ENCODE results near the gene INPP5A.
"Not testable (repeated sequence)": the region's sequence is repeated elsewhere in the genome, so short reads cannot be mapped to it uniquely, and the experiment has no call there.

INPP5A gene

DNA sequence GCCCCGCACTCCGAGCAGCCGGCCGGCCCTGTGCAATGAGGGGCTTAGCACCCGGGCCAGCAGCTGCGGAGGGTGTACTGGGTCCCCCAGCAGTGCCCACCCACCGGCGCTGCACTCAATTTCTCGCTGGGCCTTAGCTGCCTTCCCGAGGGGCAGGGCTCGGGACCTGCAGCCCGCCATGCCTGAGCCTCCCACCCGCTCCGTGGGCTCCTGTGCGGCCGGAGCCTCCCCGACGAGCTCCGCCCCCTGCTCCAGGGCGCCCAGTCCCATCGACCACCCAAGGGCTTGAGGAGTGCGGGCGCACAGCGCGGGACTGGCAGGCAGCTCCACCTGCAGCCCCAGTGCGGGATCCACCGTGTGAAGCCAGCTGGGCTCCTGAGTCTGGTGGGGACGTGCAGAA is 143.2 kb downstream of the INPP5A start:
- not testable (repeated sequence) for H3K36me3 ChIP-seq (ENCODE audit: control insufficient read depth, insufficient read depth, low read length); H2BK120ac ChIP-seq (ENCODE audit: low read depth, low read length); H3K79me2 ChIP-seq (ENCODE audit: control insufficient read depth, insufficient read depth, low read length); H4K5ac ChIP-seq (ENCODE audit: low read length); H2AK5ac ChIP-seq (ENCODE audit: low read length); H3K79me1 ChIP-seq (ENCODE audit: low read length); H3K4me1 ChIP-seq (ENCODE audit: control insufficient read depth, low read depth, low read length); H3K23ac ChIP-seq (ENCODE audit: low read length); H3K4me2 ChIP-seq (ENCODE audit: low read length); H2BK15ac ChIP-seq (replicated peaks; ENCODE audit: low read depth); H3K56ac ChIP-seq (ENCODE audit: low read length); H3K4ac ChIP-seq (ENCODE audit: low read depth, low read length); DNase-seq; H3K9ac ChIP-seq (ENCODE audit: low read length); H3K4me3 ChIP-seq (ENCODE audit: low read length); H2BK5ac ChIP-seq (ENCODE audit: low read length); H3K18ac ChIP-seq (ENCODE audit: low read length); H3K27me3 ChIP-seq (ENCODE audit: insufficient read depth, low read length, poor library complexity); H3K27ac ChIP-seq (ENCODE audit: low read depth, low read length); H4K8ac ChIP-seq (ENCODE audit: low read depth, low read length)
- no CpG with 5 or more reads among the region's 28 CpGs for WGBS (ENCODE audit: extremely low coverage, insufficient coverage, low lambda C conversion rate)

- Histone ChIP-seq H3K79me1 (ENCODE audit: low read length) (no peaks in the 10 kb centered on the region), H2BK120ac (ENCODE audit: low read depth, low read length) (no peak overlapping the region), H3K23ac (ENCODE audit: low read length) (no peak overlapping the region), H3K79me2 (ENCODE audit: control insufficient read depth, insufficient read depth, low read length) (no peaks in the 10 kb centered on the region), H3K4me1 (ENCODE audit: control insufficient read depth, low read depth, low read length) (no peaks in the 10 kb centered on the region), H3K4me3 (ENCODE audit: low read length) (no peak overlapping the region), H2AK5ac (ENCODE audit: low read length) (no peak overlapping the region), H2BK5ac (ENCODE audit: low read length) (no peak overlapping the region), H3K4me2 (ENCODE audit: low read length) (no peak overlapping the region), H3K36me3 (ENCODE audit: control insufficient read depth, insufficient read depth, low read length) (no peaks in the 10 kb centered on the region), H3K27me3 (ENCODE audit: insufficient read depth, low read length, poor library complexity) (no peaks in the 10 kb centered on the region), H3K27ac (ENCODE audit: low read depth, low read length) (no peak overlapping the region), H3K4ac (ENCODE audit: low read depth, low read length) (no peak overlapping the region), H3K18ac (ENCODE audit: low read length) (no peak overlapping the region), H4K8ac (ENCODE audit: low read depth, low read length) (no peak overlapping the region), H3K9ac (ENCODE audit: low read length) (no peak overlapping the region), H2BK15ac (replicated peaks; ENCODE audit: low read depth) (no peak overlapping the region), H4K5ac (ENCODE audit: low read length) (no peak overlapping the region), H3K56ac (ENCODE audit: low read length) (no peak overlapping the region)
- no peak for DNase-seq
- WGBS (ENCODE audit: extremely low coverage, insufficient coverage, low lambda C conversion rate): no CpG with 5 or more reads among the region's 25 CpGs
Measured at GRCh38 chr10:132681858-132682755, 144.5 kb downstream of the INPP5A start.

- no peak overlapping the region for H3K4me3 ChIP-seq (ENCODE audit: low read length)
- H3K23ac ChIP-seq (ENCODE audit: low read length): no peak overlapping the region
- no peaks in the 10 kb centered on the region for H3K4me1 ChIP-seq (ENCODE audit: control insufficient read depth, low read depth, low read length)
- no peak overlapping the region for H3K9ac ChIP-seq (ENCODE audit: low read length)
- no peak overlapping the region for H2BK5ac ChIP-seq (ENCODE audit: low read length)
- no peak overlapping the region for H4K8ac ChIP-seq (ENCODE audit: low read depth, low read length)
- no peak for DNase-seq
- no CpG with 5 or more reads among the region's 12 CpGs for WGBS (ENCODE audit: extremely low coverage, insufficient coverage, low lambda C conversion rate)
- H3K27ac ChIP-seq (ENCODE audit: low read depth, low read length): no peak overlapping the region
- no peak overlapping the region for H3K56ac ChIP-seq (ENCODE audit: low read length)
- no peak overlapping the region for H2AK5ac ChIP-seq (ENCODE audit: low read length)
- no peak overlapping the region for H2BK15ac ChIP-seq (replicated peaks; ENCODE audit: low read depth)
- H3K79me1 ChIP-seq (ENCODE audit: low read length): no peaks in the 10 kb centered on the region
- no peak overlapping the region for H3K18ac ChIP-seq (ENCODE audit: low read length)
- H2BK120ac ChIP-seq (ENCODE audit: low read depth, low read length): no peak overlapping the region
- H3K4me2 ChIP-seq (ENCODE audit: low read length): no peak overlapping the region
- no peaks in the 10 kb centered on the region for H3K36me3 ChIP-seq (ENCODE audit: control insufficient read depth, insufficient read depth, low read length)
- no peak overlapping the region for H3K4ac ChIP-seq (ENCODE audit: low read depth, low read length)
- H3K27me3 ChIP-seq (ENCODE audit: insufficient read depth, low read length, poor library complexity): no peaks in the 10 kb centered on the region
- no peak overlapping the region for H4K5ac ChIP-seq (ENCODE audit: low read length)
- H3K79me2 ChIP-seq (ENCODE audit: control insufficient read depth, insufficient read depth, low read length): no peaks in the 10 kb centered on the region
Measured at GRCh38 chr10:132684164-132684891, 146.7 kb downstream of the INPP5A start.

GRCh38 chr10:132685101-132685891 is 147.7 kb downstream of the INPP5A start:
- no peak overlapping the region for H2BK15ac ChIP-seq (replicated peaks; ENCODE audit: low read depth)
- DNase-seq: no peak
- no peak overlapping the region for H3K18ac ChIP-seq (ENCODE audit: low read length)
- no CpG with 5 or more reads among the region's 32 CpGs for WGBS (ENCODE audit: extremely low coverage, insufficient coverage, low lambda C conversion rate)
- no peak overlapping the region for H3K56ac ChIP-seq (ENCODE audit: low read length)
- no peak overlapping the region for H2BK120ac ChIP-seq (ENCODE audit: low read depth, low read length)
- H2BK5ac ChIP-seq (ENCODE audit: low read length): no peak overlapping the region
- no peak overlapping the region for H3K4ac ChIP-seq (ENCODE audit: low read depth, low read length)
- H3K23ac ChIP-seq (ENCODE audit: low read length): no peak overlapping the region
- no peak overlapping the region for H2AK5ac ChIP-seq (ENCODE audit: low read length)
- H4K8ac ChIP-seq (ENCODE audit: low read depth, low read length): no peak overlapping the region
- H3K79me1 ChIP-seq (ENCODE audit: low read length): no peaks in the 10 kb centered on the region
- no peak overlapping the region for H3K4me2 ChIP-seq (ENCODE audit: low read length)
- no peak overlapping the region for H4K5ac ChIP-seq (ENCODE audit: low read length)
- H3K36me3 ChIP-seq (ENCODE audit: control insufficient read depth, insufficient read depth, low read length): no peaks in the 10 kb centered on the region
- no peaks in the 10 kb centered on the region for H3K4me1 ChIP-seq (ENCODE audit: control insufficient read depth, low read depth, low read length)
- no peaks in the 10 kb centered on the region for H3K27me3 ChIP-seq (ENCODE audit: insufficient read depth, low read length, poor library complexity)
- H3K27ac ChIP-seq (ENCODE audit: low read depth, low read length): no peak overlapping the region
- no peak overlapping the region for H3K9ac ChIP-seq (ENCODE audit: low read length)
- no peak overlapping the region for H3K4me3 ChIP-seq (ENCODE audit: low read length)
- H3K79me2 ChIP-seq (ENCODE audit: control insufficient read depth, insufficient read depth, low read length): no peaks in the 10 kb centered on the region

DNA sequence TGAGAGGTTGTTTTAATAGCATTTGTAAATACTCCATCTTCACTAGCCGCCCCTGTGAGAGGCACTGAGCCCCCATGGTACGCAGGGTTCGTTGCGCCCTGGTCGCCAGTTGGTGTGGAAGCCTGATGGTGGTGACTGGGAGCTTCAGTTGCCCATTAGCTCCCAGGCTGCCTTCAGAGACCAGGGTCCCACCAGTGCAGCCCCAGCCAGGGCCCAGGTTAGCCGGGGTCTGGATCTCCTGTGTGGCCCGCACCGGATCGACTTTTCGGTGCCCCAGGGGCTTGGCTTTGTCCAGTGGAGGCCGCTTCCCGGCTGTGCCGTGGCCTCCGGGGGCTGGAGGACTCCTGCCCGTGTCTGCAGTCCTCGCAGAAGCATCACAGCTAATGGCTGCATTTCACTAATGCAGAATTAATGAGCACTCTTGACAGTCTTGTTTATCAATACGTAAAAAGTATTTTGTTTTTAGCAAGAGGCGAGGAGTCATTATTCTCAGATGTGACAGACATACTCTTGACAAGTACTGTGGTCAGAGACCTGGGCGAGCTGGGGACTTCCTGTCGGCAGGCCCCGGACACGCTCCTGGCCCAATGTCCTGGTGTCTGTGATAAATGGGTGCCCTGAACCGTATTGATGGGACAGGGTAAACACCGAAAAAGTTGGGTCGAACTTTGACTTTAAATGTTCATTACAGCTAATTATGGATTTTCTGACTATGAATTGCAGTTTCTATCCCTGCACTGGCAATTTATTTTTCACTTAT is 148.5 kb downstream of the INPP5A start:
- H3K27ac ChIP-seq (ENCODE audit: low read depth, low read length): no peak overlapping the region
- no peak for DNase-seq

More for the DNA sequence above, 148.5 kb downstream of the INPP5A start:
- Histone ChIP-seq H3K9ac (ENCODE audit: low read length) (no peak overlapping the region), H3K36me3 (ENCODE audit: control insufficient read depth, insufficient read depth, low read length) (no peaks in the 10 kb centered on the region), H3K18ac (ENCODE audit: low read length) (no peak overlapping the region), H4K5ac (ENCODE audit: low read length) (no peak overlapping the region), H3K4me2 (ENCODE audit: low read length) (no peak overlapping the region), H3K23ac (ENCODE audit: low read length) (no peak overlapping the region), H2BK120ac (ENCODE audit: low read depth, low read length) (no peak overlapping the region), H2BK5ac (ENCODE audit: low read length) (no peak overlapping the region), H3K79me1 (ENCODE audit: low read length) (no peaks in the 10 kb centered on the region), H3K27me3 (ENCODE audit: insufficient read depth, low read length, poor library complexity) (no peaks in the 10 kb centered on the region), H3K79me2 (ENCODE audit: control insufficient read depth, insufficient read depth, low read length) (no peaks in the 10 kb centered on the region), H4K8ac (ENCODE audit: low read depth, low read length) (no peak overlapping the region), H3K4me3 (ENCODE audit: low read length) (no peak overlapping the region), H2BK15ac (replicated peaks; ENCODE audit: low read depth) (no peak overlapping the region), H3K56ac (ENCODE audit: low read length) (no peak overlapping the region), H3K4me1 (ENCODE audit: control insufficient read depth, low read depth, low read length) (no peaks in the 10 kb centered on the region), H2AK5ac (ENCODE audit: low read length) (no peak overlapping the region), H3K4ac (ENCODE audit: low read depth, low read length) (no peak overlapping the region)
- whole genome bisulfite sequencing (ENCODE audit: extremely low coverage, insufficient coverage, low lambda C conversion rate): no CpG with 5 or more reads among the region's 25 CpGs

Data from mesendoderm (in vitro differentiated cells).